ENCODE measurements around the gene SLC25A53.
"Not testable (repeated sequence)": the region's sequence is repeated elsewhere in the genome, so short reads cannot be mapped to it uniquely, and the experiment has no call there.

Gene SLC25A53

GRCh38 chrX:104112326-104112951, 44.4 kb downstream of the SLC25A53 start, which contains the start of gene ZCCHC18:
Gene ZCCHC18, plus strand, starts transcription at chrX:104112523. Its CDS starts 1,589 bp downstream, at chrX:104114112.
- TF ChIP-seq CTCF (IDR thresholded peaks at IDR 0.05; ENCODE audit: low read depth, low read length, missing control alignments): no peak
- peak within 1 kb of the TSS; percentile 65 for H3K4me3 ChIP-seq (ENCODE audit: low read depth, low read length)
- H3K36me3 ChIP-seq (replicated peaks): no peaks in the 10 kb centered on the region
- DNase-seq: peak; percentile 35
- H3K27ac ChIP-seq: peak within 1 kb of the TSS; percentile 20
- no peaks in the 10 kb centered on the region for H3K27me3 ChIP-seq (replicated peaks)
- in situ Hi-C loops (cut with HindIII; ENCODE audit: low pct_ligation_motif_present, low sequenced_read_pairs): no loop called here

- H3K36me3 ChIP-seq (replicated peaks); H3K27ac ChIP-seq; in situ Hi-C loops (cut with HindIII; ENCODE audit: low pct_ligation_motif_present, low sequenced_read_pairs); H3K4me3 ChIP-seq (ENCODE audit: low read depth, low read length); H3K27me3 ChIP-seq (replicated peaks); DNase-seq: not testable (repeated sequence)
These were observed 46.1 kb downstream of the SLC25A53 start for GRCh38 chrX:104110491-104111240.

DNA sequence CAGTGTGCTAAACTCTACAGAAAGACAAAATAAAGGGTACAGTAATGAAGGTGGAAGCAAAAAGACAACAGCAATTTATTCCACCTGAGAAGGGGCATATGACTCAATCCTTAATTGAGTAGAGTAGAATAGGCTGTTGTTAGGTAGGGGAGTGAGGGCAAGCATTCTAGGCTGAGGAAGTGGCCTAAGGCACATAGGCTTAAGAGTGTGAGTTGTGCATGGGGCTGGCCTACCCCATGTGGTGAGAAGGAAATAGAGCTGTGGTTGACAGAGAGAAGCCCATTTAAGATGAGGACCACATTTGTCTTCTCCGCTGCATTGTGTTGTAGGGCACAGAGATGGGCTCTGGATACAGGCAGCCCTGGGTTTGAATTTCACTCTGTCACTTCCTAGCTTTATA, 47.9 kb downstream of the SLC25A53 start:
- Histone ChIP-seq H3K27me3 (replicated peaks) (no peaks in the 10 kb centered on the region), H3K4me3 (ENCODE audit: low read depth, low read length) (no peak overlapping the region), H3K36me3 (replicated peaks) (no peaks in the 10 kb centered on the region), H3K27ac (no peak overlapping the region)
- TF ChIP-seq CTCF (IDR thresholded peaks at IDR 0.05; ENCODE audit: low read depth, low read length, missing control alignments): no peak
- in situ Hi-C loops (cut with HindIII; ENCODE audit: low pct_ligation_motif_present, low sequenced_read_pairs): no loop called here
- no peak for DNase-seq

- DNase-seq: no peak
- Histone ChIP-seq H3K27ac (no peak overlapping the region), H3K4me3 (ENCODE audit: low read depth, low read length) (no peak overlapping the region), H3K36me3 (replicated peaks) (no peaks in the 10 kb centered on the region), H3K27me3 (replicated peaks) (no peaks in the 10 kb centered on the region)
- in situ Hi-C loops (cut with HindIII; ENCODE audit: low pct_ligation_motif_present, low sequenced_read_pairs): no loop called here
- no peak for TF ChIP-seq CTCF (IDR thresholded peaks at IDR 0.05; ENCODE audit: low read depth, low read length, missing control alignments)
These were observed 51.2 kb downstream of the SLC25A53 start for GRCh38 chrX:104105330-104106262.

GRCh38 chrX:104104676-104105075, 52.1 kb downstream of the SLC25A53 start:
- H3K27ac ChIP-seq: no peak overlapping the region

More at GRCh38 chrX:104104676-104105075, 52.1 kb downstream of the SLC25A53 start:
- in situ Hi-C loops (cut with HindIII; ENCODE audit: low pct_ligation_motif_present, low sequenced_read_pairs): no loop called here
- no peak for TF ChIP-seq CTCF (IDR thresholded peaks at IDR 0.05; ENCODE audit: low read depth, low read length, missing control alignments)
- no peaks in the 10 kb centered on the region for H3K27me3 ChIP-seq (replicated peaks)
- H3K36me3 ChIP-seq (replicated peaks): no peaks in the 10 kb centered on the region
- H3K4me3 ChIP-seq (ENCODE audit: low read depth, low read length): no peak overlapping the region
- DNase-seq: no peak

Measured in brain microvascular endothelial cell (primary cell).